HG02840 (cell line): ENCODE data around the gene RPS2.

Experiments
- ATAC-seq: cut with Tn5 transposase; IDR thresholded peaks from one replicate; pipeline ENCODE4 v1.9.1; 2021; ENCODE audit warnings: mild to moderate bottlenecking, moderate library complexity, moderate number of reproducible peaks; ENCODE audit not compliant: unreplicated experiment, low FRiP score

RPS2 gene

GRCh38 chr16:1982991-1983543, 18.4 kb upstream of the RPS2 start:
- ATAC-seq, result no peak

DNA sequence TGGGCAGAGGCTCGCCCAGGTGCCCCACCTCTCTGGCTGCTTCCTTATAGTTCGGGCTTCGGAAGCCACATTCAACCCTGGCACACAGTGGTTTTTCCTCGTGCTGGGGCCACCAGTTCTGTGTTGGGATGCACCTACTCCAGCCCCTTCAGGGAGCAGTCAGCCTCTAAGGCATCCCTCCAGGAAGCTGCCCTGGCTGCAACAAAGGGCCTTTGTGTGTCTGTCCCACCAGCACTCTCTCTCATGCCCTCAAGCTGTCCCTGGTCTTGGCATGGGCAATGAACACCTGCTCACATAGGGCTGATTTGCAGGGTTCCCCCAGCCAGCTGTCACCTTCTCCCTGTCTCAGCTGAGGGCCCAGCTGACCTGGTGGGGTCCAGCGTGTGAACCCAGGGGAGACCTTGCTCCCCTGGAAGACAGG, 17.4 kb upstream of the RPS2 start:
- no peak for ATAC-seq

- no peak for ATAC-seq
Observed at GRCh38 chr16:1981398-1981836, 16.8 kb upstream of the RPS2 start, which contains the start of gene NOXO1. Gene NOXO1 (minus strand): TSS chr16:1981469. CDS start chr16:1981179, 290 bp downstream.

DNA sequence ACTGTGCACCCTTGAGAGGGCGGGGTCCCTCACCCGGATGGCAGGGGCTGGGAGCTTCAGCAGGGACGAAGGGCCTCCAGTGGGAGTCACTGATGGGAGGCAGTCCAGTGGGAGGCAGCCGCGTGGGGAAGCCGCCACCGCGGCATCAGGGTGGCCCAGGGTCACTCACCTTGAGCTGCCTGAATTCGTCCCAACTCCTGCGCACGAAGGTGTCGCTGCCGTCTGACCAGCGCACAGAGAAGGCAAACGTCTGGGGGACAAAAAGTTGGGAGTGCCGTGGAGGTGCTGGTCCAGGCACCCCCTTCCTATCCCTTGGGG, 16.1 kb upstream of the RPS2 start:
- ATAC-seq, result no peak

DNA sequence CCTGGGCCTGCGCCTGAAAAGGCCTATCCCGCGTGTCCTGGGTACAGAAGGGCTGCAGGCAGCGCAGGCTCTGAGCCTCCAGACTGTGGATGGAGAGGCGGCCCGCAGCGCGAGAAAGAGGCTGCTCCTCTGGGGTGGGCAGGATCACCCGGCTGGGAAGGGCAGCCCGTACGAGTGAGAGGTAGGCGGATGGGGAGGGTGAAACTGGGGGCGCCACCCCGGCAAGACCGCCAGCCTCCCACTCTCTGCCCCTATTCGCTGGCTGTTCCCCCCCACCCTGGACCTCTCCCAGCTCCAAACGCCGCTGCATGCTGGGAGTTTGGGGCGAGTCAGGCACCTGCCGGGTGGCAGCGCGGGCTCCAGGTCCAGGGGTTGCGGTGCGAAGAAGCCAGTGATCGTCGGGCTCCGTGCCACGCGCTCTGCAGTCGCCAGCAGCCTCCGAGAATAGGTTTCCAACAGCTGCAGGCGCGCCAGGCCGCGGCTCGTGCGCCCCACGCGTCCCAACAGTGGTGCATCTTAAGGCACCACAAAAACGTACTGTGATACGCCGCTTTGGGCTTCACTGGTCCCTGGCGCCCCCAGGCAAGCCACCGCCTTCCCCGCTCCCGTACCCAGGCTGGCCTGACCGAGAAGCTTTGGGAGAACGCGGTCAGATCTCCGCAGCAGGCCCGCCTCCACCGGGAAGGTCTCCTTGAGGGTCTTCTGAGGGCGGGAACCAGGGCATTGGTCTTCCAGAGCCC, 15.6 kb upstream of the RPS2 start:
- ATAC-seq, result no peak

GRCh38 chr16:1979271-1980029, 14.8 kb upstream of the RPS2 start:
- no peak for ATAC-seq

DNA sequence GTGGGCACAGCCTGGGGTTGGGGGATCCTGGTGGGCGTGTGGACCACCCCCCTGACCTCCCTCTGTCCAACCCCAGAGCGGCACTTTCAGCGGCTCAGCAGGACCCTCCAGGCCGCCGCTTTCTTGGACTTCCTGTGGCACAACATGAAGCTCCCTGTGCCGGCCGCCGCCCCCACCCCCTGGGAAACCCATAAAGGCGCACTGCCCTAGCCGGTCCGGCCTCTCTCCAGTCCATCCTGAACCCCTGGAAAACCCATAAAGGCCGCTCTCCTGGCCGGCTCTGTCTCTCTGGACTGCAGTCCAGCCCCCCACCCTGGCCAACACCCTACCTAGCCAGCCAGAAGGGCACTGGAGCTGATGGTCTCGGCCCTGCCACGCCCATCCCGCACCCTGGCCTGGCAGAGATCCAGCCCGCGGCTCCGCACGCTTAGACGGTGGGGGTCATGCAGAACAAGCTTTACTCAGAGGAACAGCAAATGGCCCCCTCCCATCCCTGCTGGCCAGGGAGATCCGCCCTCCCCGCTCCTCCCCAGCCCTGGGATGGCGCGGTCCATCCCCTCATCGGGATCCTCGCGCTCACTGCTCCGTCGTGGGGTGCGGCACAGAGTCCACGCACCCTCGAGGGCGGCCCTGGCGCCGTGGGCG, 14.0 kb upstream of the RPS2 start:
- no peak for ATAC-seq

DNA sequence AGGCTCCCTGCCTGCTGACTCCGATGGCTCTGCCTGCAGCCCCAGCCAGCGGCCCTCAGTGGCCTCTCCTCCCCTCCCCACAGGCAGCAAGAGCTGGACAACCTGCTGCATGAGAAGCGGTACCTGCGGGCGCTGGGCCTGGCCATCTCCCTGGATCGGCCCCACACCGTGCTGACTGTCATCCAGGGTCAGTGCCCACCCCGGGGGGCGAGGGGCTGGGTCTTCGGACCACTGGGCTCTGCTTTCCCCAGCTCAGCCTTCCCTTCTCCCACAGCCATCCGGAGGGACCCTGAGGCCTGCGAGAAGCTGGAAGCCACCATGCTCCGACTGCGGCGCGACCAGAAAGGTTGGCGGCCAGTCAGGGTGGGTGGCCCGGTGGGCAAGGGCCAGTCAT, 13.2 kb upstream of the RPS2 start:
- ATAC-seq, result no peak

DNA sequence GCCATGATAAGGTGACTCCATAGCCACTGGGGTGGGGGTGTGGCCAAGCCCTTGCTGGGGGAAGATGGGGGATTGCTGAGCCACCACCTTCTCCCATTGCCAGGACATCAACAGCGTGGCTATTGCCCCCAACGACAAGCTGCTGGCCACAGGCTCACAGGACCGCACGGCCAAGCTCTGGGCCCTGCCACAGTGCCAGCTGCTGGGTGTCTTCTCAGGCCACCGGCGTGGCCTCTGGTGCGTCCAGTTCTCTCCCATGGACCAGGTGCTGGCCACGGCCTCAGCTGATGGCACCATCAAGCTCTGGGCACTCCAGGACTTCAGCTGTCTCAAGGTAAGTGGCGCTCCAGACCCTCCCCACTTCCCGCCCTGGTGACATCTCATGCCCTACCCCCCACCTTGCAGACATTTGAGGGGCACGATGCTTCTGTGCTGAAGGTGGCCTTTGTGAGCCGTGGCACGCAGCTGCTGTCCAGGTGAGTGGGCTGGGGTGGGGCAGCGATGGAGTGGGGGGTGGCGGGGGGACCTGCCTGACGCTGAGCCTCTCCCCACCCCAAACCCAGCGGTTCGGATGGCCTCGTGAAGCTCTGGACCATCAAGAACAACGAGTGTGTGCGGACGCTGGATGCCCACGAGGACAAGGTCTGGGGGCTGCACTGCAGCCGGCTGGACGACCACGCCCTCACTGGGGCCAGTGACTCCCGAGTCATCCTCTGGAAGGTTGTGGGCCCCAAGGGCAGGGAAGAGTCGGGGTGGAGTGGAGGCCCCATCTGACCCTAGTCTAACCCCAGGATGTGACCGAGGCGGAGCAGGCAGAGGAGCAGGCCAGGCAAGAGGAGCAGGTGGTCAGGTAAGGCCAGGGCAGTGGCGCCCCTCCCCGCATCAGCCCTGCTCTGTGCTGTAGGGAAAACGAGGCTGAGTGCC, 12.6 kb upstream of the RPS2 start:
- no peak for ATAC-seq

DNA sequence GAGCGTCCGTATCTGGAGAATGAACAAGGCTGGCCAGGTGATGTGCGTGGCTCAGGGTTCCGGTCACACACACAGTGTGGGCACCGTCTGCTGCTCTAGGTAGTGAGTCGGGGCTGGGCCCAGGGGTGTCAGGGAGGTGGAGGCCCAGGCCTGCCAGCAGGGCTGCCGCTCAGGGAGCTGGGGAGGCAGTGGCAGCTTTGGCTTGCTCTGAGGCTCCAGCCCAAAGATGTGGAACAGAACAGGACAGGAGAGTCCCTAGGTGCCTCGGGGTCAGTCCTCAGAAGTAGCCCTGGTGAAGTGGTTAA, 11.5 kb upstream of the RPS2 start:
- no peak for ATAC-seq

- ATAC-seq, result no peak
Observed at GRCh38 chr16:1975432-1976215, 11.0 kb upstream of the RPS2 start.

DNA sequence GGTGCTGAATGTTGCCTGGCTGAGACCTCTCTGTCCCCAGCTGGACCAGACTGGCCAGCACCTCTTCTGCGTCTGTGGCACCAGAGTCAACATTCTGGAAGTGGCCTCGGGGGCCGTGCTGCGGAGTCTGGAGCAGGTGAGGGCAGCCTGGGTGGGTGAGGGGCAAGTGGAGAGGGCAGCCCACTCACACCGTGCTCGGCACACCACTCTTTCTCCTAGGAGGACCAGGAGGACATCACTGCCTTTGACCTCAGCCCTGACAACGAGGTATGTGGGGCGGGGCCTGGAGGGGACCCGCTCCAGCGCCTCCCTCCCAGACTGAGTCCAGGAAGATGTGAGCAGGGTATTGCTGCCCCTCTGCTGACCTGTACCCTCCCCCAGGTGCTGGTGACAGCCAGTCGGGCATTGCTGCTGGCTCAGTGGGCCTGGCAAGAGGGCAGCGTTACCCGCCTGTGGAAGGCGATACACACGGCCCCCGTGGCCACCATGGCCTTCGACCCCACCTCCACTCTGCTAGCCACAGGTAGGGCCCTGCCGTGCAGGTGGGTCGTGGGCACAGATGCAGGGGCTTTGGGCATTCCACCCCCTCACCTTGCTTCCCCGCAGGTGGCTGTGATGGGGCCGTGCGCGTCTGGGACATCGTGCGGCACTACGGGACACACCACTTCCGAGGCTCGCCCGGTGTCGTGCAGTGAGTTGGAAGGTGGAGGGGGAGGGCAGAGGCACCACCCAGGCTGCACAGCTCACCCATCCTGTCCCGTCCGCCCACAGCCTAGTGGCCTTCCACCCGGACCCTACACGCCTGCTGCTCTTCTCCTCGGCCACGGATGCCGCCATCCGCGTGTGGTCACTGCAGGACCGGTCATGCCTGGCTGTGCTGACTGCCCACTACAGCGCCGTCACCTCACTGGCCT, 9.8 kb upstream of the RPS2 start:
- ATAC-seq, result no peak

DNA sequence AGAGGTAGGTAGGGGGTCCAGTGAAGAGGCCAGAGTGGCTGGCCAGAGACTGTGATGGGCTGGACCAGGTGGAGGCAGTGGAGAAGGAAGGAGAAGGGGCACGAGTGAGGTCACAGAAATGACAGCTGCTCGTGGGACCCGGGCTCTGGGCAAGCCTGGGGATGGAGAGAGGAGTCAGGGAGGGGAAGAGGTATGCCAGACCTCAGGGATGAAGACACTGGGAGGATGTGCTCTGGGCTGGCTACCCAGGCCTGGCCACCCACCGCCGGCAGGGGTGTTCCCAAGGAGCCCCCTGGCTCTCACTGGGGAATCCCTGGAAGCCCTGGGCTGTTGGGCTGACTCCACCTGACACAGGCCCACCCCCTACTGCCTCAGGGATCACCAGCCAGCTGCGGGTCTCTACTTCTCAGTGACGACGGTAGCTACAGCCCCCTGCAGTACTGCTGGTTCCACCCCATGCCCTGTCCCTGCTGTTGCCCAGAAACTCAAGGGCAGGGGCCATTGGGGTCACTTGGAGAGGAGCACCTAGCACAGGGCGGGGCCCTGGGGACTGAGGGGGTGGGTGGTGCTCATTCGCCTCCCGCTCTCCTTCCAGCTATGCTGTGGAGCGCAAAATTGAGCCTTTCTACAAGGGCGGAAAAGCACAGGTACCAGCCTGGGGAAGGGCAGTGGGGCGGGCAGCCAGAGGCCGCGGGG, 9.0 kb upstream of the RPS2 start:
- ATAC-seq, result no peak

- no peak for ATAC-seq
Observed at GRCh38 chr16:1972490-1972877, 7.9 kb upstream of the RPS2 start.

DNA sequence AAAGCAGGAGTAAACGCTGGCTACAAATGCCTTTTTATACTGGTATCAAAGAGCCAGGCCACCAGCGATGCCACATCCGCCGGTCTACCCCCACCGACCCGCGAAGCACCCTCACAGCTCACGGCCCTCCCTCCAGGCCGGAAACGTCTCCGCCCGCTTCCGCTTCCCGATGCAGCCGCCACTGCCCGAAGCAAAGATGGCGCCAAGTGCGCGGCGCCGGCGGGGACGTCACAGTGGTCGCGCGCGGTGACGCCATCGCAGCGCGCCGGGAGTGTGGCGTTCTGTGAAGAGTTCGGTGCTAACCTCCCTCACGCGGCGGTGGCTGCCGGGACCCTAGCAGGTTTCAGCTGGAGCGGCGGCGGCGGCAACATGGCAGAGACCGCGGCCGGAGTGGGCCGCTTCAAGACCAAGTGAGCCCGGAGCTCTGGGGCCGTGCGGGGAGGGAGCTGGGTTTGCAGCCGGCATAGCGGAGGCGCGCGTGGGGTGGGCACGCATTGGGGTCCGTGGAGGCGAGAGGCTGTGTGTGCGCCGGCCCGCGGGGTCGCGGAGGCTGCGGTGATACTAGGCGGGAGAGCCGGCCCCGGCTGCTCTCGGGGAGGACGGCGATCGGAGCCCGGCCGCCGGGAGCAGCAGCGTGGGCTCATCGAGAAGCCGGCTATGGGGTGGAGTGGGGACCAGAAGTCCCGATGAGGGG, 7.3 kb upstream of the RPS2 start, which contains the start of gene TBL3:
TBL3 (plus strand) TSS at position 258 of the 694 bp plus-strand sequence; CDS start at position 370, 112 bp downstream.
- peak; percentile 55 for ATAC-seq

DNA sequence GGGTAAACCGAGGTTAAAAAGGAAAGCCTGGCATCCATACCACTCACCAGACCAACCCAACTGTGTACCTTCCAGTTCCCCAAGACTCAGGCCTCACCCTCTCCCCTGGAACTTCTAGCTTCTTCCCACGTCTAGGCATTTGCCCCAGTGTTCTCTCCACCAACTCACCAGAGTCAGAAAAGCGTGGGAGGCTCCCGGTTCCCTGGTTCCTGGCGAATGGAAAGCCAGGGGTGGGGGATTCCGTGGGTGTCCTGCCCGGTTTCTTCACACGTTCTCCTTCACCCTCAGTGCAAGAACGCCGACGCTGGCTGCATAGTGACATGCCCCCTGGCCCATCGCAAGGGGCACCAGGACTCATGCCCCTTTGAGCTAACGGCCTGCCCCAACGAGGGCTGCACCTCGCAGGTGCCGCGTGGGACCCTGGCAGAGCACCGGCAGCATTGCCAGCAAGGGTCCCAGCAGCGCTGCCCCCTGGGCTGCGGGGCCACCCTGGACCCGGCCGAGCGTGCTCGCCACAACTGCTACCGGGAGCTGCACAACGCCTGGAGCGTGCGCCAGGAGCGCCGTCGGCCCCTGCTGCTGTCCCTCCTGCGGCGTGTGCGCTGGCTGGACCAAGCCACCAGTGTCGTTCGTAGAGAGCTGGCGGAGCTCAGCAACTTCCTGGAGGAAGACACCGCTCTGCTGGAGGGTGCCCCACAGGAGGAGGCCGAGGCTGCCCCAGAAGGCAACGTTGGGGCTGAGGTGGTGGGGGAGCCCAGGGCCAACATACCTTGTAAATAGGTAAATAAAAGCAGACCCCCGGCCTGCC, 3.7 kb upstream of the RPS2 start:
- no peak for ATAC-seq
